Subcutaneous abdominal adipose tissue (tissue), 5 donors: ENCODE results near the gene SHOC1.
"Not testable (repeated sequence)": the region's sequence is repeated elsewhere in the genome, so short reads cannot be mapped to it uniquely, and the experiment has no call there.

Source experiments
- H3K27ac ChIP-seq: one replicate; pipeline ENCODE4 v1.7.0; 2013; ENCODE audit warnings: low read depth, mild to moderate bottlenecking, inconsistent platforms, low read length, moderate library complexity
- H3K27me3 ChIP-seq, 5 donors: one replicate each; pipeline ENCODE4 v1.7.0; 2013; ENCODE audit warnings: low read length in 5 of 5, inconsistent platforms in 1 of 5; ENCODE audit not compliant: control insufficient read depth in 5 of 5, insufficient read depth in 4 of 5
- H3K36me3 ChIP-seq, 5 donors: one replicate each; pipeline ENCODE4 v1.7.0; 2013; ENCODE audit warnings: low read length in 5 of 5; ENCODE audit not compliant: control insufficient read depth in 5 of 5, insufficient read depth in 5 of 5
- H3K4me1 ChIP-seq, 5 donors: one replicate each; pipeline ENCODE4 v1.7.0; 2013; ENCODE audit warnings: low read length in 5 of 5, mild to moderate bottlenecking in 3 of 5, moderate library complexity in 1 of 5; ENCODE audit not compliant: control insufficient read depth in 5 of 5, insufficient read depth in 5 of 5
- H3K4me3 ChIP-seq, 5 donors: one replicate each; pipeline ENCODE4 v1.7.0; 2013; ENCODE audit warnings: low read length in 5 of 5, low read depth in 1 of 5
- H3K9ac ChIP-seq, 5 donors: one replicate each; pipeline ENCODE4 v1.7.0; 2013; ENCODE audit warnings: low read length in 5 of 5, mild to moderate bottlenecking in 4 of 5, moderate library complexity in 3 of 5
- H3K9me3 ChIP-seq, 5 donors: one replicate each; pipeline ENCODE4 v1.7.0; 2013; ENCODE audit warnings: low read length in 5 of 5; ENCODE audit not compliant: control insufficient read depth in 5 of 5
- donor health status: healthy.
- donor health status: healthy.
- donor health status: healthy.
- donor health status: healthy.
- donor health status: healthy.

Gene SHOC1

GRCh38 chr9:111831371-111832108, 36.8 kb upstream of the SHOC1 start:
- H3K36me3 ChIP-seq: no peaks in the 10 kb centered on the region
- H3K4me1 ChIP-seq: no peaks in the 10 kb centered on the region
- no peak overlapping the region for H3K4me3 ChIP-seq
- H3K9me3 ChIP-seq: no peaks in the 10 kb centered on the region
- no peak overlapping the region for H3K27ac ChIP-seq
- H3K9ac ChIP-seq: no peak overlapping the region
- no peaks in the 10 kb centered on the region for H3K27me3 ChIP-seq

GRCh38 chr9:111828193-111828592, 33.5 kb upstream of the SHOC1 start:
- no peaks in the 10 kb centered on the region for H3K4me1 ChIP-seq
- H3K9ac ChIP-seq: no peak overlapping the region
- no peaks in the 10 kb centered on the region for H3K27me3 ChIP-seq
- H3K36me3 ChIP-seq: no peaks in the 10 kb centered on the region
- no peak overlapping the region for H3K27ac ChIP-seq
- no peaks in the 10 kb centered on the region for H3K9me3 ChIP-seq
- no peak overlapping the region for H3K4me3 ChIP-seq

DNA sequence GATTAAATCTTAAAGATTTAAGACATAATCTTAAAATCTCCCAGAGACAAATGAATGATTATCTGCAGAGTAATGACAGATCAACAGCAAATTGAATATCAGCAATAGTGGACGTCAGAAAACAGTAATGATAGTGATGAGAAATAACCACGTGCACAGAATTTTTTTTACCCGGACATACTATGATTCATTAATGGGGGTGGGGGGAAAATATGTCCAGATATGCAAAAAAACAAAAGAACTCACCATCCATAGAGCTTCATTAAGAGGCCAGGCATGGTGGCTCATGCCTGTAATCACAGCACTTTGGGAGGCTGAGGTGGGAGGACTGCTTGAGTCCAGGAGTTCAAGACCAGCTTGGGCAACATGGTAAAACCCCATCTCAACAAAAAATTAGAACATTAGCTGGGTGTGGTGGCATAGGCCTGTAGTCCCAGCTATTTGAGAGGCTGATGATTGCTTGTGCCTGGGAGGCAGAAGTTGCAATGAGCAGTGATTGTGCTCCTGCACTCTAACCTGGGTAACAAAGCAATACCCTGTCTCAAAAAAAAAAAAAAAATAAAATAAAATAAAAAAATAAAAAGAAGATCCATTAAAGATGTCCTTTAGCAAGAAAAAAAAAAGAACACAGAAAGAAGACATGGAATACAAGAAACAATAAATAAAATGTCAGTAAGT, 30.9 kb upstream of the SHOC1 start:
- no peaks in the 10 kb centered on the region for H3K27me3 ChIP-seq
- no peak overlapping the region for H3K9ac ChIP-seq
- no peaks in the 10 kb centered on the region for H3K4me1 ChIP-seq
- no peak overlapping the region for H3K4me3 ChIP-seq
- no peaks in the 10 kb centered on the region for H3K36me3 ChIP-seq
- no peaks in the 10 kb centered on the region for H3K9me3 ChIP-seq
- H3K27ac ChIP-seq: no peak overlapping the region

GRCh38 chr9:111821006-111821528, 26.3 kb upstream of the SHOC1 start:
- H3K4me3 ChIP-seq: no peak overlapping the region
- H3K27me3 ChIP-seq: no peaks in the 10 kb centered on the region
- H3K27ac ChIP-seq: no peak overlapping the region
- H3K9me3 ChIP-seq: no peaks in the 10 kb centered on the region
- H3K4me1 ChIP-seq: no peaks in the 10 kb centered on the region
- no peak overlapping the region for H3K9ac ChIP-seq
- H3K36me3 ChIP-seq: no peaks in the 10 kb centered on the region

DNA sequence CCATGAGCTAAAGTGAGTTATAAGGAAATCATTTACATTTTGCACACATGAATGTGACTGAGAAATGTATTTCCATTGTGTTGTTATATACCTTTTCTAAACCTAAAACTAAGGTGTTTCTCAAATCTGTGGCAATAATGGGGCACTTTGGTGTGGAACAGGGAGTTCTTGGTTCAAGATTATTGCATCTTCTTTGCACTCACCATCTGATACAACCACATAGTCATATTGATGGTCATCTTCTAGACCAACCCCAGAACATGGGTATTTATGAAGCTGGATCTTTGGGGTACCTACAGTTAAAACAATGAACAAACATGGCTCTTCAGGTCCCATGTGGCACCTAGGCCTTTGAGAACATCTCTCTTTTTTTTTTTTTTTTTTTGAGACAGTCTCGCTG, 24.6 kb upstream of the SHOC1 start:
- Histone ChIP-seq H3K27ac (no peak overlapping the region), H3K4me1 (no peaks in the 10 kb centered on the region), H3K36me3 (no peaks in the 10 kb centered on the region), H3K9ac (no peak overlapping the region), H3K27me3 (no peaks in the 10 kb centered on the region), H3K4me3 (no peak overlapping the region), H3K9me3 (no peaks in the 10 kb centered on the region)

GRCh38 chr9:111815285-111816070, 20.7 kb upstream of the SHOC1 start:
- H3K9me3 ChIP-seq: no peaks in the 10 kb centered on the region
- H3K27me3 ChIP-seq: no peaks in the 10 kb centered on the region
- no peak overlapping the region for H3K27ac ChIP-seq
- no peak overlapping the region for H3K4me3 ChIP-seq
- no peaks in the 10 kb centered on the region for H3K4me1 ChIP-seq
- H3K36me3 ChIP-seq: no peaks in the 10 kb centered on the region
- no peak overlapping the region for H3K9ac ChIP-seq

DNA sequence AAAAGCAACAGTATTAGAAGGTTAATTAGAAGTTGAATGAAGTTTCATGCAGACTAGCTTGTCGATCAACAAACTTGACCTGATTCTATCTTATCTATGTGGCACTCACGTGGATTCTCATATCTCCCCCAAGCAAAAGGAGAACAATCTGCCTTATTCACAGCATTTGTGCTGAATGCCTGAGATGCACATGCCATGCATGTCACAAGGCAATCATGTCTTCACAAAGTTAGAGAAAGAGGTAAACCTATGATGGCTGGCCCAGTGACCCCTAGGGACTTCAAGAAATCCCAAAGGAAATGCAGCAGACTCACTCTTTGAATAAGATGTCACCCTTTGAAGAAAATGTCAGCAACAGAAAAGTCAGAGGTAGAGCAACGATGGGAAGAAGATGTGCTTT, 17.6 kb upstream of the SHOC1 start:
- Histone ChIP-seq H3K9me3 (no peaks in the 10 kb centered on the region), H3K27me3 (no peaks in the 10 kb centered on the region), H3K4me1 (no peaks in the 10 kb centered on the region), H3K9ac (no peak overlapping the region), H3K27ac (no peak overlapping the region), H3K4me3 (no peak overlapping the region), H3K36me3 (no peaks in the 10 kb centered on the region)

DNA sequence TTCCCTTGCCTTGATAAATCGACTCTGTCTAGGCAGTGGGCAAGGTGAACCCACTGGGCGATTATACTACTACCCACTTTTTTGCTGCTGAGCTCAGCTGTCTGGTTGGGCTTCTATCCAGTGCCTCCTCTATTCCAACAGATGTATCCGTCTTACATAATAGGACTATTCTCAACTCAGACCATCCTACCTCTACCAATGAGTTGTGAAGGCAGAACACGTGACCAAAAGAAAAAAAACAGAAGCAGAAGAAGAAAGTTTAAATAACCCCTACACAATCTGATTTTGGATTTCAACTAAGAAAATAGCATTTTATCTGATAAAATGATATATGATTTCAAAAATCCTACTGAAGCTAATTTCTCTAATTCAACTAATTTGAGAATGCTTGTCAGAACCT, 16.2 kb upstream of the SHOC1 start:
- H3K27me3 ChIP-seq: no peaks in the 10 kb centered on the region
- no peak overlapping the region for H3K9ac ChIP-seq
- H3K4me3 ChIP-seq: no peak overlapping the region
- no peaks in the 10 kb centered on the region for H3K4me1 ChIP-seq
- no peaks in the 10 kb centered on the region for H3K36me3 ChIP-seq
- no peak overlapping the region for H3K27ac ChIP-seq
- no peaks in the 10 kb centered on the region for H3K9me3 ChIP-seq

DNA sequence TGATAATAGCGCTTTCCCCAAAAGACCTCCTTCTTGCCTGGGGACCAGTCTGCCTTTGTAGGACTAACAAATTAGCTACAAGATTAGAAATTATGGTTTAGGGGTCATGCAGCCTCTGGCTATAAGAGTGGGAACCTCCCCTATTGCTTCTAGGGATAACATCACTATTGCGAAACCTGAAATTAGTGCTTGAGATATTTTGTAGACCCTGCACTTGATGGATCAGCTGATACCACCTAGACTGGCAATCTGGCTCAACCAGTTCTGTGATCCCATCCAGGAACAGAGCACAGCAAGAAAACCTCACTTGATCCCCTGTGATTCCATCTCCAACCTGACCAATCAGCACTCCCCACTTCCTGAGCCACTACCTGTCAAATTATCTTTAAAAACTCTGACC, 15.7 kb upstream of the SHOC1 start:
- H3K36me3 ChIP-seq, H3K27ac ChIP-seq, H3K4me3 ChIP-seq, H3K27me3 ChIP-seq, H3K9ac ChIP-seq, H3K9me3 ChIP-seq, H3K4me1 ChIP-seq: not testable (repeated sequence)

- no peaks in the 10 kb centered on the region for H3K4me1 ChIP-seq
These were observed 12.5 kb upstream of the SHOC1 start for GRCh38 chr9:111807197-111807596.

More at GRCh38 chr9:111807197-111807596, 12.5 kb upstream of the SHOC1 start:
- Histone ChIP-seq H3K4me3 (no peak overlapping the region), H3K36me3 (no peaks in the 10 kb centered on the region), H3K27ac (no peak overlapping the region), H3K27me3 (no peaks in the 10 kb centered on the region), H3K9me3 (no peaks in the 10 kb centered on the region), H3K9ac (no peak overlapping the region)
